Liver (tissue), 9 donors: ENCODE measurements around the gene LRP5. TPM values are rescaled to one million over a fixed set of nuclear protein-coding genes. Genes with fewer than 3 reads are reported as not detected.

Source experiments
- DNase-seq: peaks from one replicate; pipeline ENCODE4 v3.0.0-alpha.2; 2017; ENCODE audit warnings: low spot score
- H3K27ac ChIP-seq, 2 donors: one replicate each; pipeline ENCODE4 v1.7.0; 2013; ENCODE audit warnings: inconsistent platforms in 2 of 2, low read length in 2 of 2, control low read depth in 1 of 2, low read depth in 1 of 2, mild to moderate bottlenecking in 1 of 2
- H3K27me3 ChIP-seq, 4 donors: one replicate each; pipeline versions ENCODE4 v1.6.1 to v1.7.0; 2013; ENCODE audit warnings: low read length in 3 of 4, inconsistent platforms in 1 of 4, mild to moderate bottlenecking in 1 of 4, moderate library complexity in 1 of 4; ENCODE audit not compliant: control insufficient read depth in 4 of 4, insufficient read depth in 4 of 4
- H3K36me3 ChIP-seq, 4 donors: one replicate each; pipeline versions ENCODE4 v1.6.1 to v1.7.0; 2013; ENCODE audit warnings: low read length in 3 of 4, mild to moderate bottlenecking in 3 of 4, low read depth in 1 of 4, moderate library complexity in 1 of 4; ENCODE audit not compliant: control insufficient read depth in 4 of 4, insufficient read depth in 3 of 4
- H3K4me1 ChIP-seq, 4 donors: one replicate each; pipeline versions ENCODE4 v1.6.1 to v1.7.0; 2013; ENCODE audit warnings: low read length in 3 of 4, mild to moderate bottlenecking in 3 of 4, moderate library complexity in 1 of 4; ENCODE audit not compliant: control insufficient read depth in 4 of 4, insufficient read depth in 4 of 4
- H3K4me3 ChIP-seq, 3 donors: one replicate each; pipeline versions ENCODE4 v1.6.1 to v1.7.0; 2013; ENCODE audit warnings: low read length in 3 of 3, control low read depth in 1 of 3, low read depth in 1 of 3, mild to moderate bottlenecking in 1 of 3
- H3K9ac ChIP-seq, 2 donors: one replicate each; pipeline ENCODE4 v1.7.0; 2013; ENCODE audit warnings: low read length in 2 of 2, mild to moderate bottlenecking in 2 of 2, moderate library complexity in 2 of 2, control low read depth in 1 of 2, low read depth in 1 of 2
- H3K9me3 ChIP-seq, 4 donors: one replicate each; pipeline versions ENCODE4 v1.6.1 to v1.7.0; 2013; ENCODE audit warnings: low read length in 3 of 4; ENCODE audit not compliant: control insufficient read depth in 4 of 4
- ATF3 ChIP-seq: IDR thresholded peaks from 2 replicates; pipeline ENCODE4 v1.6.1; 2016; ENCODE audit warnings: antibody characterized with exemption
- EGR1 ChIP-seq, 2 donors: IDR thresholded peaks; 2 replicates each; pipeline ENCODE4 v1.6.1; 2016 to 2018; ENCODE audit warnings: antibody characterized with exemption in 2 of 2, low read depth in 2 of 2
- FOXA1 ChIP-seq: IDR thresholded peaks from 2 replicates; pipeline ENCODE4 v1.6.1; 2016; ENCODE audit warnings: antibody characterized with exemption
- FOXA2 ChIP-seq: IDR thresholded peaks from 2 replicates; pipeline ENCODE4 v1.6.1; 2016; ENCODE audit warnings: antibody characterized with exemption
- GABPA ChIP-seq, 2 donors: IDR thresholded peaks in 1 of 2; conservative IDR thresholded peaks in 1 of 2; 2 replicates each; pipeline ENCODE4 v1.6.1; 2016; ENCODE audit warnings: antibody characterized with exemption in 2 of 2, mild to moderate bottlenecking in 1 of 2, moderate library complexity in 1 of 2
- HNF4G ChIP-seq: IDR thresholded peaks from 2 replicates; pipeline ENCODE4 v1.6.1; 2016; ENCODE audit warnings: antibody characterized with exemption
- JUND ChIP-seq, 2 donors: IDR thresholded peaks; 2 replicates each; pipeline ENCODE4 v1.6.1; 2016; ENCODE audit warnings: antibody characterized with exemption in 2 of 2
- MAX ChIP-seq: IDR thresholded peaks from 2 replicates; pipeline ENCODE4 v1.6.1; 2016; ENCODE audit warnings: antibody characterized with exemption
- NR2F2 ChIP-seq: IDR thresholded peaks from 2 replicates; pipeline ENCODE4 v1.6.1; 2016; ENCODE audit warnings: antibody characterized with exemption
- REST ChIP-seq: IDR thresholded peaks from 2 replicates; pipeline ENCODE4 v1.6.1; 2016; ENCODE audit warnings: antibody characterized with exemption, mild to moderate bottlenecking
- SP1 ChIP-seq: IDR thresholded peaks from 2 replicates; pipeline ENCODE4 v1.6.1; 2018; ENCODE audit warnings: antibody characterized with exemption, mild to moderate bottlenecking
- TAF1 ChIP-seq: conservative IDR thresholded peaks from 2 replicates; pipeline ENCODE4 v1.6.1; 2016; ENCODE audit warnings: antibody characterized with exemption, mild to moderate bottlenecking
- ZBTB33 ChIP-seq: IDR thresholded peaks from 2 replicates; pipeline ENCODE4 v1.6.1; 2016; ENCODE audit warnings: antibody characterized with exemption
- WGBS: extraction: QIAGEN DNeasy Blood & Tissue Kit; methylation state at CpG from one replicate; pipeline ENCODE4 v1.1.7; 2013; 5-methylcytosine and 5-hydroxymethylcytosine counted together
- polyA plus RNA-seq, 2 donors: library from polyadenylated mRNA; stranded (reverse) in 1 of 2; unstranded in 1 of 2; fragments of 200-250 nt in 1 of 2; fragments of >200 nt in 1 of 2; fragmentation: Nextera tagmentation in 1 of 2; extraction: Ambion mirVana in 1 of 2; gene quantifications; one replicate each; pipeline versions ENCODE4 v1.2.1 to v1.2.3, GENCODE V29; 2013 to 2015
- total RNA-seq, 2 donors: library from RNA; depleted of rRNA; stranded (reverse); fragments of >200 nt; gene quantifications; one replicate each; pipeline ENCODE4 v1.2.3, GENCODE V29; 2014
- donor health status: healthy.
- donor health status: healthy.
- donor health status: healthy.
- donor health status: healthy.
- donor health status: healthy.

LRP5 gene
- total and polyA plus RNA-seq, 4 donors, result 48.9 to 99.3 (median 71.3) TPM

GRCh38 chr11:68481579-68482240, 169.3 kb downstream of the LRP5 start:
- Histone ChIP-seq H3K9ac (no peak overlapping the region), H3K4me1 (peaks cover 5 to 30% (median 22%) of the 10 kb centered on the region in 4 donors), H3K36me3 (peaks cover 0 to 2% (median 0%) of the 10 kb centered on the region in 4 donors), H3K27me3 (no peaks in the 10 kb centered on the region), H3K27ac (no peak overlapping the region), H3K9me3 (no peaks in the 10 kb centered on the region), H3K4me3 (no peak overlapping the region)
- DNase-seq, result no peak
- 83% methylated on average over 6 of the region's 6 CpGs for WGBS
- TF ChIP-seq FOXA2 (no peak), MAX (no peak), SP1 (no peak)

DNA sequence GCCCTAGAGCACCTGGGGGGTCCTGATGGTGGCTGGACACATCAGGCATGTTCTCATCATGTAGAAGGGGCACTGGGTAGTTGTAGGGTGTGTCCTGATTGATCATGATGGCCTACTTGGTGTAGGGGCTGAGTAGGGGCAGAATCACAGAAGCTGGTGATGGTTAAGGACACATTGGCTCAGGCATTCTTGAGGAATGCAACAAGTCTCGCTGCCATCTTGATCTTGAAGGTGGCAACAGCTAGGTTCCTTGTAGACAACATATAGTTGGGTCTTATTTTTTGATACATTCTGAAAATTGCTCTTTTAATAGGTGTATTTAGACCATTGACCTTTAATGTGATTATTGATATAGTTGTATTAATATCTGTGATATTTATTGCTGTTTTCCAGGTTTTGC, 176.2 kb downstream of the LRP5 start:
- Histone ChIP-seq H3K27ac (no peak overlapping the region), H3K27me3 (no peaks in the 10 kb centered on the region), H3K9me3 (no peaks in the 10 kb centered on the region), H3K36me3 (no peaks in the 10 kb centered on the region), H3K4me3 (no peak overlapping the region), H3K9ac (no peak overlapping the region), H3K4me1 (peaks cover 0 to 8% (median 2%) of the 10 kb centered on the region in 4 donors)
- no peak for TF ChIP-seq JUND (IDR thresholded peaks at IDR 0.05)
- no peak for TF ChIP-seq FOXA2
- TF ChIP-seq SP1, result no peak
- TF ChIP-seq HNF4G, result no peak
- DNase-seq, result no peak
- WGBS, result 98% methylated on average over 1 of the region's 1 CpG

GRCh38 chr11:68495220-68495729, 182.9 kb downstream of the LRP5 start:
- no peak for TF ChIP-seq SP1
- no peak for TF ChIP-seq NR2F2
- no peak for TF ChIP-seq HNF4G
- TF ChIP-seq FOXA2, result no peak
- no peak for TF ChIP-seq TAF1
- no peak for TF ChIP-seq FOXA1
- Histone ChIP-seq H3K4me1 (peaks cover 5 to 20% (median 12%) of the 10 kb centered on the region in 4 donors), H3K27ac (no peak overlapping the region), H3K27me3 (no peaks in the 10 kb centered on the region), H3K36me3 (no peaks in the 10 kb centered on the region), H3K4me3 (no peak overlapping the region), H3K9me3 (no peaks in the 10 kb centered on the region), H3K9ac (no peak overlapping the region)
- DNase-seq, result no peak
- 75% methylated on average over 3 of the region's 3 CpGs for WGBS

DNA sequence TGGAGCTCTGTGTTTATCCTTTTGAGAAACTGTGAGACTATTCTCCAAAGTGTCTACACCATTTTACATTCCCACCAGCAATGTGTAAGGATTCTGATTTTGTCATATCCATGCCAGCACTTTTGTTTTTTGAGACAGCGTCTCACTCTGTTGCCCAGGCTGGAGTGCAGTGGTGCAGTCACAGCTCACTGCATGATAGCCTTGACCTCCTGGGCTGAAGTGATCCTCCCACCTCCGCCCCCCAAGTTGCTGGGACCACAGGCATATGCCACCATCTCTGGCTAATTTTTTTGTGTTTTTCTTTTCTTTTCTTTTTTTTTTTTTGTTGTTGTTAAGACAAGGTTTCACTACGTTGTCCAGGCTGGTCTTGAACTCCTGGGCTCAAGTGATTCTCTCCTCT, 183.5 kb downstream of the LRP5 start:
- H3K4me1 ChIP-seq, result peaks cover 7 to 20% (median 11%) of the 10 kb centered on the region in 4 donors
- no peaks in the 10 kb centered on the region for H3K9me3 ChIP-seq
- TF ChIP-seq JUND (IDR thresholded peaks at IDR 0.05) (no peak), REST (no peak), TAF1 (no peak), FOXA1 (no peak), EGR1 (IDR thresholded peaks at IDR 0.05; ENCODE audit: low read depth in 2 of 2) (no peak), ZBTB33 (no peak), GABPA (IDR thresholded peaks at IDR 0.05 in 1 of 2, conservative IDR thresholded peaks at IDR 0.05 in 1 of 2) (no peak), NR2F2 (no peak), ATF3 (no peak)
- no peaks in the 10 kb centered on the region for H3K36me3 ChIP-seq
- no peak overlapping the region for H3K4me3 ChIP-seq
- 86% methylated on average over 3 of the region's 3 CpGs for WGBS
- H3K27ac ChIP-seq, result no peak overlapping the region
- no peak overlapping the region for H3K9ac ChIP-seq
- H3K27me3 ChIP-seq, result no peaks in the 10 kb centered on the region
- no peak for DNase-seq
